Umbilical cord (tissue), 2 donors: Measurements from ENCODE around the gene FBXO3. TPM values are rescaled to one million over a fixed set of nuclear protein-coding genes. Genes with fewer than 3 reads are reported as not detected.
"Not testable (repeated sequence)": the region's sequence is repeated elsewhere in the genome, so short reads cannot be mapped to it uniquely, and the experiment has no call there.

Experiments used
- DNase-seq: peaks from one replicate; pipeline ENCODE4 v3.0.0-alpha.2; 2015; ENCODE audit warnings: low spot score
- total RNA-seq: library from RNA; depleted of rRNA; stranded (reverse); fragments of >200 nt; gene quantifications from one replicate; pipeline ENCODE4 v1.2.3, GENCODE V29; 2014; ENCODE audit warnings: low replicate concordance; ENCODE audit not compliant: insufficient read depth

Gene FBXO3
- total RNA-seq: 61.6 TPM

DNA sequence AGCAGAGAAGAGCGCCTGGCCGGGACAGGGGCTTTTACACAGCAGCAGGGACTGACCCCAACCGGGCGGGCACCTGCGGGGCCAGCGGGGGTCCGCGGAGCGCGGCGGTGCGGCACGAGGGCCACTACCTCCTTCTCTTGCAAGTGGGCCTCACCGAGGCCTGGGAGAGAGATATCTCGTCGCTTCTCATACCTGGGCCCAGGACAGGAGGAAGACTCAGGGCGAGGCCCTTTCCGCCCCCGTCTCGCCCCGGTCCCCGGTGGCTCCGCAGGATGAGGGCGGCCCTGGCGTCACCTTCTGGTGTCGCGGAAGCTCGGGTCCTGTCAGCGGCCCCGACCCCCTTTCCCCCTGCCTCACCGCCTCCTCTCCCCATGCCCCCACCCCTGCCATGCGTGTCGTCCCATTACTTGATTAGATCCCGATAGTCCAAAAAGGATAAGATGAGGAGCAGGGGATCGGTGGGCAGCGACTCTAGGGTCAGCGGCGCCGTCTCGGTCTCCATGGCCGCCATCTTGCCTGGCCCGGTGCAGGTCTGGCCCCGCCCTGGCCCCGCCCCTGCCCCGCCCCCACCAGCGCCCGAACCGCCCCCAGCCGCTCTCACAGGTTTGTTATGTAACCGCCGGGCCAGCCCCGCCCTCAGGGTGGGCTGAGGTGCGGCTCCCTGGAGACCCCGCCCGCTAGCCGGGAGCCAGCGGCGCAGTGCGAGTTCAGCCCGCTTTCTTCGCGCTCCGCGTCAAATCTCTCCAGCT is at the start of gene FBXO3:
TSS of gene FBXO3 (minus strand) at position 534 of the 749 bp plus-strand sequence. CDS start at position 511, 23 bp downstream.
- peak; percentile 89 for DNase-seq

- not testable (repeated sequence) for DNase-seq
Measured at GRCh38 chr11:33822981-33823380, 48.7 kb upstream of the FBXO3 start.

- no peak for DNase-seq
Measured at GRCh38 chr11:33819278-33820035, 45.1 kb upstream of the FBXO3 start.

GRCh38 chr11:33808228-33808828 is 34.0 kb upstream of the FBXO3 start:
- DNase-seq: peak; percentile 81

DNA sequence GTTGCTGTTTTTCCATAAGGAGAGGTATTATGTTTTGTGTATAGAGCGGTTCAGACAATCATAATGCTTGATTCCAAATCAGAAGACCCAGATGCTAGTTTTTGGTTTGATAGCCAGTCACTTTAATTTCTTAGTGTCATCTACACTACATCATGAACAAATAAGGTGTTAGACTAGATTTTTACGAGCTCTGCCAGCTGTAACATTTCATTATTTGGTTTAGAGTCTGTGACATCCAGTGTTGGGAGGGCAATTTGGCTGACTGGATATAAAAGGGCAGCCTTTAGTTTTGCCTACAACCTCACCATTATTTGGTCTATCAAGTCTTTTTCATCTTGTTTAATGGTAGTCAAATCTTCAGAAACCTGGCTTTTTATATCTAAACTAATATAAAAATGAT is 30.2 kb upstream of the FBXO3 start:
- DNase-seq: no peak

DNA sequence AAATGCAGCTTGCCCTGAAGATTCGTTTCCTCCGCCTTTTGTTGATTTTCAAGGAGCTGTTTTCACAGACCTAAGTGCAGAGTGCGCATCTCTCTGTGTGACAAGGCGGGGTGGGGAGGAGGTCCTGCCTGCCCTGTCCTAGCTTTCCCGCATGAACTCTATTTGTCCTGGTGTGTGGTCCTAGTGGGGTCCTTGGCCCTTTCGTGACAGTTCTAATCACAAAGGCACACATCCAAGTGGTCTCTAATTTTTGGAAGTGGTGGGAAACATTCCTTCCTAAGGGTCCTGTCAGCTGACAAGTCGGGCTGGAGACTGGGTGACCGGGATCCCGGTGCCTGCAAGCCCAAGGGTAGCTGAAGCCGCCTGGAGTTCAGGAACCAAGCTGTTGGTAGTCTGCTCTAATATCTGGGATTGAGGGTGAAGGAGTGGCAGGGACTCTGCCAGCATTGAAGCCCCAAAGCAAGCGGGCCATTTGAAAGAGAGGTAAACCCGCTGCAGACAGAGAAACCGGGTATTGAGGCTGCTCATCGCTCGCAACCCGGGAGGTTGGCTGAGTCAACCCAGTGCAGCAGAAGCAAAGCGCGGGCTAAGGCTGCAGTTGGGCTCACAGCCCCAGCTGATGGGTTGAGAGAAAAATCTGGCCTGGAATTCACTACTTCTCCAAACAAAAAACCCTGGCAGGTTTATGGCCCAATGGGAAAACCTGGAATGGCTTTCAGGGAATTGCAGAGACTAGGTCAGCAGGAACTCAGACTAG is 28.1 kb upstream of the FBXO3 start:
- peak; percentile 86 for DNase-seq

DNA sequence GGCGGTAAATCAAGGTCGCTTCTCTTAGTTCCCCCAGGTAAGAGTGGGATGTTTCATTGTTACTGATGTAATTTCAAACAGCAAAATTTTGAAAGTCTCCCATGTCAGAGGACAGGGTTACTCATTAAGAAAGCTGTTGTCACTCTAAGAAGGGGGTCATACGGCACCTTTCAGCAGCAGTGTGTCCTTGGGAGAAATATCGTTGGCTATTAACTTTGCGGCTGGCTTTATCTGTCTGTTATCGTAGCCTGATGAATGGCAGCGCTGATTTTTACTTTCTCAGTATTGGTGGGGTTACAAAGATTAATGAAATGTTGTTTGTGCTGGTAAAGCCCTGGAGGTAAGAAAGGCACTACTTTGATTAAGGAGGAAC is 27.5 kb upstream of the FBXO3 start:
- no peak for DNase-seq

DNA sequence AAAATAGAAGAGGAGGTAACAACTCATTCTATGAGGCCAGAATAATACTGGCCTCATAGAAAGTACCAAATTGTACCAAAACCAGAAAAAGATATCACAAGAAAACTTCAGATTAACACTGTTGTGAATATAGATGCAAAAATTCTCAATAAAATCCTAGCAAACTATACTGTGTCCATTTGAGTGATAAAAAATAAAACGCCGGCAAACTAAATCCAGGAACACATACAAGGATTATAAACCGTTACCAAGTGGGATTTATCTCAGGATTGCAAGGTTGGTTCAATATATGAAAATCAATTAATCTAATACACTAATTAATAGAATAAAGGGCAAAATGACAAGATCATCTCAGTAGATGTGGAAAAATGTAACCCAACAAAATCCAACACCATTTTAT is 23.6 kb upstream of the FBXO3 start:
- DNase-seq: no peak

DNA sequence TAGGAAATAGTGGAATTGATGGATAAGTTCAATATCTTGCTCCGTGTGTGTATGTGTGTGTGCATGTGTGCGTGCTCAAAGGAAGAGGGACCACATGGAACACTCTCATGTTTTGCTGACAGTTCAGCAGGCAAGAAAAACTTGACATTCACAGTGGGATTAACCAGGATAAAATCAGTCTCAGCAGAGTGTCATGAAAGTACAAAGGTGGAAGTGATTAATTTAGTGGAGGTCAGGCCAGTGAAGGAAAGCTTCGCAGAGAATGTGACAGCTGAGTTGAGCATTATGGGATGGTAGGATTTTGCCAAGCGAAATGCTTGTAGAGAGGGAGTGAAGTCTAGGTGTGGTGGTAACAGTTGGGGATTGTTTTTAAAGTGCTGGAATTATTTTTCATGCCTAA is 15.7 kb upstream of the FBXO3 start:
- DNase-seq: no peak

GRCh38 chr11:33788095-33788494 is 13.8 kb upstream of the FBXO3 start:
- DNase-seq: not testable (repeated sequence)

DNA sequence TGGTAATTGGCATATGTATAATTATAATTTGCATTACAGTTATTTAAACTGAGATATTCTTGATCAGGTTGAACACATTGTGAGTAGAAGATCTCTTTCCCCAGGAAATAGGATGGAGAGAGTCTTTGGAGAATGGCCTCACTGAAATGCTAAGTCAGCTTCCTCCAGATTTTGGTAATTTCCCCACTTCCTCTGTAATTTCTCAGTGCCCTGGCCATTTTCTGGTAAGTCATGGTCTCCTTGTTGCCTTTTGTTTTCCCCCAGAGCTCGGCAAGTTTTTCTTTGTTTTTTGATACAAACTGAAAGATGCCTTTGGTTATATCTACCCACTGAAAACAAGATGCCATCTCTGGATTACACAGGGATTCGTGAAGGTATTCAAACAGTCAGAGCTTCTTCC is 12.8 kb upstream of the FBXO3 start:
- DNase-seq: no peak

DNA sequence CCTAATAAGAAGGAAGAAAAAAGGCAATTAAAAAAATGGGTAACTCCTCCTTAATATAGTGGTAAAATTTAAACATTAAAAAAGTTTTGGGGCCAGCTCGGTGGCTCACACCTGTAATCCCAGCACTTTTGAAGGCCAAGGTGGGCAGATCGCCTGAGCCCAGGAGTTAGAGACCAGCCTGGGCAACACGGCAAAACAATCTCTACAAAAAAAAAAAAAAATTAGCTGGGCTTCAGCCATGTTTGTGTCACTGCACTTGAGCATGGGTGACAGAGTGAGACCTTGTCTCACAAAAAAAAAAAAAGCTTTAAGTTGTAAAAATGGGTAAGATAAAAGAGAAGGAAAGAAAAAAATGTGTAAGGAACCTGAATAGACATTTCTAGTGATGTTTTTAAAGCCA is 11.3 kb upstream of the FBXO3 start:
- no peak for DNase-seq

GRCh38 chr11:33779849-33780528 is 5.7 kb upstream of the FBXO3 start:
- DNase-seq: peak; percentile 70

GRCh38 chr11:33778675-33779074 is 4.4 kb upstream of the FBXO3 start:
- peak; percentile 94 for DNase-seq

- no peak for DNase-seq
Measured at GRCh38 chr11:33777906-33778305, 3.6 kb upstream of the FBXO3 start.

GRCh38 chr11:33775832-33776470 is 1.6 kb upstream of the FBXO3 start:
- no peak for DNase-seq

DNA sequence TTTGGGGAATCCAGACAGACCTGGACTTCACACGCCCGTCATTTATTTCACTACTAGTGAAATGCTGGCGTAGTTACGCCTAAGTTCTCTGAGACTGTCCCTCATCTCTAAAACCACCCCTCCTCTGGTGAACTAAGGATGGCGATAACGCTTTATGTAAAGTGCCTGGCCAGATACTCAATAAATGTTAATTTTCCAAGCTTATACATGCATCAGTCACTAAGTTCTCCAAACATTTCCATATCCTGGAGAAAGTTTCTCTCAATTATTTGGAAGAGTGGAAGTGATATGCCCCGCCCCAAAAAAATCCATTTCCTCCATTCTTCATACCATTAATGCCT is 1.1 kb upstream of the FBXO3 start:
- no peak for DNase-seq

- no peak for DNase-seq
Measured at GRCh38 chr11:33774736-33775466, 581 bp upstream of the FBXO3 start.

DNA sequence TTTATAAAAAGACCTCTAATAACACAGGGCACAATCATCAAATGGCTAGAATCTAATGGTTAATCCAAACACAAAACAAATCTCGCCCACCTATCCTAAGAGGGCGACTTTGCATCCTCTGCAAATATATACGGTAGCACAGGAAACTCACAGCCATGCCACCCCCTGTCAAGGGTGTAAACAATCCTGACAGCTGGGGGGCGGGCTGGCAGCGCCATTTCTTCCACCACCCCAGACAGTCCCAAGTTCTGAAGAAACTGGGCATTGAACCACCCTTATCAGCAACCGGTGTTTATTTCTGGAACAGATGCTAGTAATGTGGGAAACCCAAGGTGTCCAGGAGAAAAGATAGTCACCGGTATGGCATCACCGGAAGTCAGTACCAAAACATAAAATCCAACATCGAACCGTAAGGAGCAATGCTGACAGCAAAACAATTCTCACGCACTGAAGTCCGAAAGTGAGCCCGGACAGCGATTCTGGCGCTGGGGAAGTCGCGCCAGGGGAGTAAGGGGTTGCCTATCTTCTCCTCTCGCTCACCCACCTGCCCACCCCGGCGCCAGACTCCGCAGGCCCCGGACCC is 825 bp downstream of the FBXO3 start:
- DNase-seq: peak; percentile 3

DNA sequence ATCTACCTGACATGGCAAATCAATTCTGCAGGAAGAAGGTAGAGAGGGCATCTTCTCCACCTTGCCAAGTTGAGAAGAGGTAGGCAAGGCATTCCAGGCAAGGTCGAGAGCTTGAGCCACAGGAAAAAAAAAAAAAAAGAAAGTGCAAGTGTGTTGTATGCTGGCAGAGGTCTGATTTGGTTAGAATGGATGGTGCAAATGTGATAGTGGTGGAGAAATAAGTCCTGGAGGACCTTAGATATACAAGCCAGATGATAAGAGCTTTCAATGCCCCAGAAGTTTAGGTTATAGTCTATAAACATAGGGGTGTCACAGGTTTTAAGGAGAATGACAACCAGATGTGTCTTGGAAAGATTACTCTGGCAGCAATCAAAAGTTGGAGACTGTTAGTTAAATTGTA is 1.4 kb downstream of the FBXO3 start:
- no peak for DNase-seq
